ENCODE results near the gene SCNN1G.

DNA sequence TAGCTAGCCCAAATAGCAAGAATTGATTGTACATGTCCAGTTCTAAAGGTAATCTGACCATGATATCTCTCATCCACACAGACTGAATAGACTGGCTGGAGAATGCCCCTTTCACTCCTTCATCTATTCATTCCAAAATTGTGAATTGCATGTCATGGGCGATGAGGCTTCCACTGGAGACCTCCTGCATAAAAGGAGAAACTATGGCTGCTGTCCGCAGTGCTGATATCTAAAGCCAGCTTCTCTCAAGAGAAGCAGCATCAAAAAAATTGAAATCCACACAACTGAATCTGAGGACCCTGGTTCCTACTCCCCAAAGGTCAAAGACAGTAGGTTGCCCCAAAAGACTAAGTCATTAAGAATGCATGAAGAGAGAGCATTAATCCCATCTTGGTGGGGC, 7.9 kb upstream of the SCNN1G start:
- no peak for TF ChIP-seq GATA2 (IDR thresholded peaks at IDR 0.05; ENCODE audit: low read depth, low read length)
- no peak for TF ChIP-seq GATA3 (IDR thresholded peaks at IDR 0.05; ENCODE audit: low read depth, low read length)

Measured in SH-SY5Y (cell line).